ENCODE results near the gene IQCN.

GRCh38 chr19:18233224-18233825 is 40.9 kb downstream of the IQCN start:
- TF ChIP-seq POLR2A (IDR thresholded peaks at IDR 0.05): no peak
- no peak for TF ChIP-seq POLR2AphosphoS5 (IDR thresholded peaks at IDR 0.05)
- no peak for TF ChIP-seq CTCF (IDR thresholded peaks at IDR 0.05)

All from prostate gland (tissue), 2 donors.